Vagina (tissue), 2 donors: ENCODE data around the gene CFHR4.
"Not testable (repeated sequence)": the region's sequence is repeated elsewhere in the genome, so short reads cannot be mapped to it uniquely, and the experiment has no call there.

ENCODE experiments used
- POLR2AphosphoS5 ChIP-seq, 2 donors: sonication (generic); formaldehyde crosslinking; IDR thresholded peaks; one replicate each; pipeline ENCODE4 v1.9.0; 2017; ENCODE audit warnings: antibody characterized with exemption in 2 of 2, mild to moderate bottlenecking in 2 of 2, low read depth in 1 of 2; ENCODE audit not compliant: insufficient read depth in 1 of 2
- TF ChIP-seq, protein P1 (sequence below), 3 experiments: fragments of 450-650 bp in 2 of 3; fragments of 200-600 bp in 1 of 3; sonication (generic) in 1 of 3; IDR thresholded peaks; one replicate each; pipeline ENCODE4 v1.5.1; 2017 to 2019; ENCODE audit warnings: antibody characterized with exemption in 3 of 3, mild to moderate bottlenecking in 2 of 3, moderate library complexity in 2 of 3

DNA sequence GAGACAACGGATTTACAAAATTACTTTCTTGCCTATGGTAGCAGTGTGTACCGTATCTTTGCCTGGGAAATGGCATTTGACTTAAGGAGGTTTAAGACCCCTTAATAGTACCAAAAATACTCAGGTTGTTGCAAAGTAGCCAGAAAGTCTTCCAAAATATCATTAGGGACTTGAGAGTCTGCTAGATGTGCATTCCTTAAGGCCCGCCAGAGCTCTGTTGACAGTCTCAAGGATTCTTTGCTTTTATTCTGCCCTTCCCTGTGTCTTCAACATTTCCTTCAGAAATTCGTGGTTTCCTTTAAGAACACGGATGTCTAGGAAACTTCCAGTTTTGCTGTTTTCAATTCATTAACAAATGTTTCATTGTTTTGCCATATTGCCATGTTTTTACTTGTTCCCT is 24.4 kb downstream of the CFHR4 start:
- TF ChIP-seq, protein P1, sequence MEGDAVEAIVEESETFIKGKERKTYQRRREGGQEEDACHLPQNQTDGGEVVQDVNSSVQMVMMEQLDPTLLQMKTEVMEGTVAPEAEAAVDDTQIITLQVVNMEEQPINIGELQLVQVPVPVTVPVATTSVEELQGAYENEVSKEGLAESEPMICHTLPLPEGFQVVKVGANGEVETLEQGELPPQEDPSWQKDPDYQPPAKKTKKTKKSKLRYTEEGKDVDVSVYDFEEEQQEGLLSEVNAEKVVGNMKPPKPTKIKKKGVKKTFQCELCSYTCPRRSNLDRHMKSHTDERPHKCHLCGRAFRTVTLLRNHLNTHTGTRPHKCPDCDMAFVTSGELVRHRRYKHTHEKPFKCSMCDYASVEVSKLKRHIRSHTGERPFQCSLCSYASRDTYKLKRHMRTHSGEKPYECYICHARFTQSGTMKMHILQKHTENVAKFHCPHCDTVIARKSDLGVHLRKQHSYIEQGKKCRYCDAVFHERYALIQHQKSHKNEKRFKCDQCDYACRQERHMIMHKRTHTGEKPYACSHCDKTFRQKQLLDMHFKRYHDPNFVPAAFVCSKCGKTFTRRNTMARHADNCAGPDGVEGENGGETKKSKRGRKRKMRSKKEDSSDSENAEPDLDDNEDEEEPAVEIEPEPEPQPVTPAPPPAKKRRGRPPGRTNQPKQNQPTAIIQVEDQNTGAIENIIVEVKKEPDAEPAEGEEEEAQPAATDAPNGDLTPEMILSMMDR (IDR thresholded peaks at IDR 0.05): not testable (repeated sequence)
- TF ChIP-seq POLR2AphosphoS5 (IDR thresholded peaks at IDR 0.05; ENCODE audit: insufficient read depth in 1 of 2, low read depth in 1 of 2): not testable (repeated sequence)
